IMR-90 (cell line): Measurements from ENCODE around the gene HS3ST5.

Source experiments
- CEBPB ChIP-seq: IDR thresholded peaks from 2 replicates; pipeline ENCODE4 v1.6.1; 2012; ENCODE audit warnings: low read depth, low read length, improper control_type of control experiment
- CTCF ChIP-seq: conservative IDR thresholded peaks from 2 replicates; pipeline ENCODE4 v1.5.1; 2012; ENCODE audit warnings: mild to moderate bottlenecking, low read depth, low read length, improper control_type of control experiment
- ELK1 ChIP-seq: fragments of 150-350 bp; IDR thresholded peaks from 2 replicates; pipeline ENCODE4 v1.6.1; 2016; ENCODE audit warnings: low read depth, mild to moderate bottlenecking, low read length, moderate library complexity, borderline replicate concordance
- MXI1 ChIP-seq: IDR thresholded peaks from 2 replicates; pipeline ENCODE4 v1.6.1; 2012; ENCODE audit warnings: low read depth, mild to moderate bottlenecking, low read length, moderate library complexity, borderline replicate concordance
- POLR2A ChIP-seq: IDR thresholded peaks from 2 replicates; pipeline ENCODE4 v1.6.1; 2012; ENCODE audit warnings: mild to moderate bottlenecking, low read depth, low read length
- RCOR1 ChIP-seq: IDR thresholded peaks from 2 replicates; pipeline ENCODE4 v1.6.1; 2012; ENCODE audit warnings: mild to moderate bottlenecking, low read length, improper control_type of control experiment; ENCODE audit not compliant: insufficient replicate concordance
- RFX5 ChIP-seq: IDR thresholded peaks from 2 replicates; pipeline ENCODE4 v1.8.0; 2012; ENCODE audit warnings: low read depth, mild to moderate bottlenecking, low read length, moderate library complexity

DNA sequence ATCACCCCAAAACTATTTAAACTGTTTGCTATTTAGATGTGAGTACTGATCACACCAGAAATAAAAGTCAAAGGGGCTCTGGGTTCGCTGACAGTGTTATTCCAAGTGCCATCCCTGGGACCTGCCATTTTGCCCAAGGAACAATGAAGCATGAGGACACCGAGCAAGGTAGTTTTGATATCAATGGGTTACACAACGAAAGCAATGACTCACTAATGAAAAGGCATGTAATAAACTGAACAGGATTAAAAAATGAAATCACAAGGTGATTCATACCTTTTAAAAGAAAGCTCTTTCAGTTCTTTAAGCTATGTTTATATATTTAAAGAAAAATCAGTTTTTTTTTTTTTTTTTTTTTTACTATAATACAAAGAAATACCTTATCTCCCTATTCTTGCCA is 102.0 kb downstream of the HS3ST5 start:
- TF ChIP-seq CTCF (no peak), POLR2A (no peak), MXI1 (no peak), RFX5 (no peak), ELK1 (no peak), CEBPB (no peak), RCOR1 (no peak)
